SK-N-SH treated with all-trans-retinoic acid at 6 μM for 48 hours (cell line): ENCODE data around the gene SLC29A3.

Experiments used
- BACH2 ChIP-seq: fragments of 250-450 bp; sonication (Bioruptor Pico); IDR thresholded peaks from 2 replicates; pipeline ENCODE4 v1.9.0; 2021; ENCODE audit warnings: mild to moderate bottlenecking, borderline replicate concordance
- PATZ1 ChIP-seq: fragments of 250-450 bp; sonication (Bioruptor Pico); IDR thresholded peaks from 2 replicates; pipeline ENCODE4 v1.8.0; 2020; ENCODE audit warnings: mild to moderate bottlenecking, moderate library complexity, borderline replicate concordance
- ZFP30 ChIP-seq: fragments of 450-650 bp; formaldehyde crosslinking; IDR thresholded peaks from 2 replicates; pipeline ENCODE4 v1.5.0; 2022; ENCODE audit warnings: mild to moderate bottlenecking, moderate library complexity

- no peak for TF ChIP-seq ZFP30
- no peak for TF ChIP-seq PATZ1 (CRISPR knock-in tag)
- no peak for TF ChIP-seq BACH2 (CRISPR knock-in tag)
Observed at GRCh38 chr10:71392791-71393781, 74.0 kb downstream of the SLC29A3 start.
